Measurements from ENCODE around the gene VPS37B. TPM values are rescaled to one million over a fixed set of nuclear protein-coding genes. Genes with fewer than 3 reads are reported as not detected.

The VPS37B gene
- total RNA-seq, 2 donors from 2014 or later: 64.8 to 73.5 TPM

- intact Hi-C loops (cut with DNase I): no loop called here
- Histone ChIP-seq H3K9me3 (no peaks in the 10 kb centered on the region), H3K4me1 (no peaks in the 10 kb centered on the region), H3K4me3 (no peak overlapping the region), H3K9ac (ENCODE audit: low read depth in 2 of 2, low read length in 2 of 2) (no peak overlapping the region), H3K27me3 (no peaks in the 10 kb centered on the region), H3K27ac (no peak overlapping the region), H3K36me3 (no peaks in the 10 kb centered on the region)
- TF ChIP-seq CTCF (IDR thresholded peaks at IDR 0.05): no peak
- DNase-seq: no peak
These were observed 75.1 kb downstream of the VPS37B start for GRCh38 chr12:122820838-122821271.

GRCh38 chr12:122820138-122820537 is 75.8 kb downstream of the VPS37B start:
- Histone ChIP-seq H3K4me1 (no peaks in the 10 kb centered on the region), H3K27me3 (no peaks in the 10 kb centered on the region), H3K36me3 (no peaks in the 10 kb centered on the region), H3K9ac (ENCODE audit: low read depth in 2 of 2, low read length in 2 of 2) (no peak overlapping the region), H3K9me3 (no peaks in the 10 kb centered on the region), H3K27ac (no peak overlapping the region), H3K4me3 (no peak overlapping the region)
- intact Hi-C loops (cut with DNase I): no loop called here
- no peak for TF ChIP-seq CTCF (IDR thresholded peaks at IDR 0.05)
- no peak for DNase-seq

- Histone ChIP-seq H3K27ac (no peak overlapping the region), H3K9me3 (no peaks in the 10 kb centered on the region), H3K36me3 (no peaks in the 10 kb centered on the region), H3K4me1 (no peaks in the 10 kb centered on the region), H3K4me3 (no peak overlapping the region), H3K9ac (ENCODE audit: low read depth in 2 of 2, low read length in 2 of 2) (no peak overlapping the region), H3K27me3 (no peaks in the 10 kb centered on the region)
- intact Hi-C loops (cut with DNase I): no loop called here
- TF ChIP-seq CTCF (IDR thresholded peaks at IDR 0.05): no peak
- no peak for DNase-seq
These were observed 76.6 kb downstream of the VPS37B start for GRCh38 chr12:122819209-122819785.

Other genes with a start within 250 kb of the VPS37B start
- gene HCAR2, start 192.8 kb downstream of the VPS37B start, total RNA-seq: under 1 TPM; 0.12 to 0.56 TPM
- gene HCAR3, start 179.3 kb downstream of the VPS37B start, total RNA-seq: under 1 TPM; 0.12 to 0.56 TPM
- gene HCAR1, start 165.3 kb downstream of the VPS37B start, total RNA-seq: under 1 TPM in 1 of 2 donors, not detected in 1; 0.11 TPM
- gene DENR, start 143.3 kb downstream of the VPS37B start, total RNA-seq: 10 to 100 TPM; 35.8 to 37.8 TPM
- gene CCDC62, start 121.6 kb downstream of the VPS37B start, total RNA-seq: under 1 TPM; 0.16 to 0.84 TPM
- 10 to 100 TPM; 42.6 to 74.2 TPM for gene HIP1R, start 60.7 kb downstream of the VPS37B start, total RNA-seq
- gene ABCB9, start 70.3 kb upstream of the VPS37B start, total RNA-seq: 1 to 10 TPM; 4.3 to 4.5 TPM
- gene OGFOD2, start 79.1 kb upstream of the VPS37B start, total RNA-seq: 10 to 100 TPM; 15.9 to 28.1 TPM
- gene ARL6IP4, start 84.6 kb upstream of the VPS37B start, total RNA-seq: 100 to 1,000 TPM; 130 to 192 TPM

Measured in colonic mucosa (tissue), 4 donors.